Activated T-helper 9 cell treated with anti-CD3 and anti-CD28 coated beads, Interleukin-2, amount 50 U/mL, for 16 hours (primary cell): ENCODE results near the gene FBXL20.
"Not testable (repeated sequence)": the region's sequence is repeated elsewhere in the genome, so short reads cannot be mapped to it uniquely, and the experiment has no call there.

Source experiments
- DNase-seq: peaks from one replicate; pipeline ENCODE4 v3.0.0-alpha.2; 2020; ENCODE audit warnings: low read depth

The FBXL20 gene, protein sequence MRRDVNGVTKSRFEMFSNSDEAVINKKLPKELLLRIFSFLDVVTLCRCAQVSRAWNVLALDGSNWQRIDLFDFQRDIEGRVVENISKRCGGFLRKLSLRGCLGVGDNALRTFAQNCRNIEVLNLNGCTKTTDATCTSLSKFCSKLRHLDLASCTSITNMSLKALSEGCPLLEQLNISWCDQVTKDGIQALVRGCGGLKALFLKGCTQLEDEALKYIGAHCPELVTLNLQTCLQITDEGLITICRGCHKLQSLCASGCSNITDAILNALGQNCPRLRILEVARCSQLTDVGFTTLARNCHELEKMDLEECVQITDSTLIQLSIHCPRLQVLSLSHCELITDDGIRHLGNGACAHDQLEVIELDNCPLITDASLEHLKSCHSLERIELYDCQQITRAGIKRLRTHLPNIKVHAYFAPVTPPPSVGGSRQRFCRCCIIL

GRCh38 chr17:39401412-39402243 lies at the start of gene FBXL20:
TSS of gene FBXL20 (minus strand) at chr17:39401626. CDS start at chr17:39401402, 224 bp downstream.
- DNase-seq: peak; percentile 88

DNA sequence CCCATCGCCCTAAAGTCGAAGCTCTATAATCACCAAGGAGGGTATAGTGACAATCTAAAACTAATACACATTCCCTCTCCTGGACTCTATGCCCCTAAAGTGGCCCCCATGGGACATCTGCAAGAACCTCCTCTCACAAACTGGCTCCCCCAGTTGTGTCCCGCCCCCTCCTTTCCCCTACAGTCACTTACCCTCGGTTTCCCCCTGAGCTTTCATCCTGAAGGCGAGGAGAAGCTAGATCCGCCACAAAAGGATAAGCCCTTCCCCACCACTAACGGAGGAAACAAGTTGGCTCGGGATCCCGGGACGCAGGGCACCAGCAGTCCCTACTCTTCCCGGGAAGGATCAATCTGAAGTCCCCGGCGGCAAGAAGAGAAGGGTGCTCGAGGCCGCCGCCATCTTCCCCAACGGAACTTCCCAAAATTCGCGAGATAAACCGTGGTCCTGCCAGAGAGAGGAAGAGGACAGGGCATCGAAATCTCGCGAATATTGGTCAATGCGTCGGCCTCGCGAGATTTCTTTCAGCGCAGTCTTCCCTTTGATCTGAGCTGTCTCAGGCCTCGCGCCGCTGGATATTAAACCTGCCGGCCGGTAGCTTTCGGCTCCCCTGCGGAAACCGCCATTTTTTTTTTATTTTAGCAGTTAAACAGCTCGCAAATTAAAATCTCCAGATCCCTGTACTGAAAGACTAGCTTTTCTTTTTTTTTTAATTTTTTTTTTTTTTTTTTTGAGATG lies 49.6 kb upstream of the FBXL20 start, which contains the start of gene MED1:
Gene MED1, minus strand, starts transcription at position 417 of the 735 bp plus-strand sequence. Its CDS starts 201 bp downstream, at position 216.
- DNase-seq: peak; percentile 85

GRCh38 chr17:39450051-39450450 lies 48.6 kb upstream of the FBXL20 start:
- DNase-seq: no peak

GRCh38 chr17:39447561-39447960 lies 46.1 kb upstream of the FBXL20 start:
- DNase-seq: no peak

DNA sequence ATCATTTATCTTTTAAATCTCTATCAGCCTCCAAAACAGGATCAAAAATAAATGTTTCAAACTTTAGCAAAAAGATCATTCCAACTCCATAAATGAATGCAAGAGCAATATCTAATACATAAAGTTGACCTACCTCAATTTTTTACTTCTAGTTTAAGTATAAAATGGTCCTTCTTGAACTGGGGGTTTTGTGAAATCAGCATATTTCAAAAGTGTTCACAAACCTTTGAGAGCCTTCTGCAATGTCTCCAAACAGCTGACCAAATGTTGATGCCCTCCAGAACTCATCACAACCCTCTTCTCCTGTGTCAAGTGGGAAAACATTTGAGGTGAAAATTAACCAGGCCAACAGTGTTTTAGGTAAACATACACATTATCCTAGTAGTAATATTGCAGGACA lies 41.9 kb upstream of the FBXL20 start:
- DNase-seq: no peak

- not testable (repeated sequence) for DNase-seq
Measured at GRCh38 chr17:39439868-39440267, 38.4 kb upstream of the FBXL20 start.

DNA sequence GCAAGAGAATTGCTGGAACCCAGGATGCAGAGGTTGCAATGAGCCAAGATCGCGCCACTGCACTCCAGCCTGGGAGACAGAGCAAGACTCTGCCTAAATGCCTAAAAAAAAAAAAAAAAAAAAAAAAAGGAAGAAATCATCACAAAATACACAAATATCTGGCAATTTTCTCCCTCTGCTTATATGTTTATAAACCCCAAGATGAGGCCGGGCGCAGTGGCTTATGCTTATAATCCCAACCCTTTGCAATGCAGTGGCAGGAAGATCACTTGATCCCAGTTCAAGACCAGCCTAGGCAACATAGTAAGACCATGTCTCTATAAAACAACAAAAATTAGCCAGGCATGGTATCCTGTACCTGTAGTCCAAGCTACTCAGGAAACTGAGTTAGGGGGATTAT lies 28.2 kb upstream of the FBXL20 start:
- DNase-seq: no peak

- DNase-seq: no peak
Measured at GRCh38 chr17:39416141-39416540, 14.7 kb upstream of the FBXL20 start.

- no peak for DNase-seq
Measured at GRCh38 chr17:39410279-39410678, 8.9 kb upstream of the FBXL20 start.

DNA sequence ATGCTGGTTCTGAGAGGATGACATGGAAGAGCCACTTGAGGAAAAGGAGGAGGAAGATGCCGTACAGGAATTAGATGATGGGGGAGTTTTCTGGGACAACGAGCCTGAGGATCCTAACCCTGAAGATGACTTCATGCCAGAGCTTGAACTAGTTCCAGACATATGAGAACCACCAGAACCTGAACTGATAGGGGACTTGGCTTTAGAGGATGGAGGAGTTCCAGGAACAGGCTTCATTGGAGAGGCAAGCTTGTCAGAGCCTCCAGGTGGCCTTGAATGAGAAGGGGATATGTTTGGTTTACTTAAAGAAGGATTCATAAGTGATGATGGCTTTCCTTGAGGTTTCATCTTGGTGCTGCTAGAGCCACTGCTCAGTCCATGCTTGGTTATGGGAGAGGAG lies 6.9 kb upstream of the FBXL20 start:
- DNase-seq: no peak

- no peak for DNase-seq
Measured at GRCh38 chr17:39406951-39407350, 5.5 kb upstream of the FBXL20 start.

DNA sequence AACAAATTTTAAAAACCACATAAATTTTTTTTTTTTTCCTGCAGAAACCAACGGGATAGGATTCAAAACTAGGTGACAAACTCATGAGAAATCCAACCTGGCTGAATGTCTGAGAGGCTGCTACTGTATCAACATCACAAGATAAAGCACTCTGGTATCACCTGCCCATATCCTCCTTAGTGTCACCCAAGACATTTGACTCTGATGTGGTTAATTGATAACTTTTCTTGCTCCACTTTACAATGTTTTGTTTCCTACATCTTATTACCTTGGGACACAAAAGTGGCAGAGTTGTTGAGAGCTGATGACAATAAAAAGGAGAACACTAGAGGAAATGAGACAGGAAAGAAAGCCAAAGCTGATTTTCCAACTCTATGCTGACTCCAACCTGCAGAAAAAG lies 4.0 kb upstream of the FBXL20 start:
- no peak for DNase-seq

GRCh38 chr17:39404542-39405378 lies 3.3 kb upstream of the FBXL20 start:
- no peak for DNase-seq

DNA sequence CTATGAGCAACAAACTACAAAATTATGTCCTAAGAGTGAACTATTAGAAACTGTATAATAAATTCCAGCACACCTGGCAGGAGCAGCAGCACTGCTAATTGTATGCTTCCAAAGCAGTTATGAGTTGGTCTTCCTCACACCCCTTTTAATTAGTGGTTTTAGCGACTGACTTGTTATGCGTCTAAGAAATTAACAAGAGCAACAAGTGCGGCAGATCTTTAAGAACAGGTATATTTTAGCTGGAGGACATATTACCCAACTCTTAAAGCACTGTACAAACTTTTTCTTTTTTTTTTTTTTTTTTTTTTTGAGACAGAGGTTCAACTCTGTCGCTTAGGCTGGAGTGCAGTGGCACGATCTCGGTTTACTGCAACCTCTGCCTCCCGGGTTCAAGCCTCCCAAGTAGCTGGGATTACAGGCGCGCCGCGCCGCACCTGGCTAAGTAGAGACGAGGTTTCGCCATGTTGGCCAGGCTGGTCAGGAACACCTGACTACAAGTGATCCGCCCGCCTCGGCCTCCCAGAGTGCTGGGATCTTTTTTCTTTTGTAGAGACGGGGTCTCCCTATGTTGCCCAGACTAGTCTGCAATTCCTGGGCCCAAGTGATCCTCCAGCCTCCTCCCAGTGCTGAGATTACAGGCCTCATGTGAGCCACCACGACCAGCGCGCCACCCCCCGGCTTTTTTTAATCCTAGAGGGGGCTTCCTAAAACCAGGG lies 1.6 kb upstream of the FBXL20 start:
- DNase-seq: no peak

DNA sequence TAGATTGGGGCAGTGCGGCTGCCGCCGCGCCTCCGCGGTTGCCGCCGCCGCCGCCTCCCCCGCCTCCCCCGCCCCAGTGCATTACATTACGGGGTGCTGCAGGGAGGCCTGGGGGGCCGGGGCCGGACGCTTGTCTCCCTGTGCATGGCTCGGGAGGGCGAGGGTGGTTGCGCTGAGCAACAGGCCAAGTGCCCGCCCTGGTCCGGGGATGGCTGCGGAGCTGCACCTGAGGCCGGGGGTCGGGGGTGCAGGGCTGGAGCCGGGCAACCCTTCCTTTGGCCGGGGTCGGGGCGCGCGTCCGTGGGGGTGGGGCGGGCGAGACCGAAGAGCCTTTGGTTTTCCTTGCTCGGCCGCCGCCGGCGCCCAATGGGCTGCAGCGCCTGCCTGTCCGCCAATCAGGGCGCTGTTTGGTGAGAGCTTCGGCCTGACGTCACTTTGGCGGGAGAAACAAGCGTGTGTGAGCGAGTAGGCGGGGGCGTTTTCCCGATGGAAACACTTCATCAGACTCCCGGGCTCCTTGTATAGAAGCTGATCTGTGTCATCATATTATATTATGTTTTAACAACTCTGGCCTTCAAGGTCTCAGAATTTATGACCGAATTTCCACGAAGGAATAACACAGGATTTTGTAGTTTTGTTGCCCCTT lies 941 bp upstream of the FBXL20 start:
- peak; percentile 81 for DNase-seq

GRCh38 chr17:39400547-39401411 lies 647 bp downstream of the FBXL20 start:
- no peak for DNase-seq

DNA sequence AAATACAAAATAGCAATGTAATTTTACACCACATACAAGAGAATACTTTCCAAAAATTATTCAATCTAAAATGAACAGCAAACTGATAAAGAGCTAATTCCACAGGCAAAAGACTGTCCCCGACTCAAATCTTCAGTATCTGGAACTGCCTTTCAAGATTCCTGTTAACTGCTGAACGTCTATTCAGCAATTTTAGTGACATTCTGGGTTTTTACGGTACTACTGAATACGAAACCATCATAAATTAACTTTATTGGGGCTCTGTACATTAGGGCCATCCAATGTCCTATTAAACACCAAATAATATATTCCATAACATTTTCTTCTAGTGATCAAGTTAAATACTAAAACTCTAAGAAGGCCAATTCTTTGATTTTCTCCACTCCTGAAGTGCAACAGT lies 1.6 kb downstream of the FBXL20 start:
- no peak for DNase-seq

DNA sequence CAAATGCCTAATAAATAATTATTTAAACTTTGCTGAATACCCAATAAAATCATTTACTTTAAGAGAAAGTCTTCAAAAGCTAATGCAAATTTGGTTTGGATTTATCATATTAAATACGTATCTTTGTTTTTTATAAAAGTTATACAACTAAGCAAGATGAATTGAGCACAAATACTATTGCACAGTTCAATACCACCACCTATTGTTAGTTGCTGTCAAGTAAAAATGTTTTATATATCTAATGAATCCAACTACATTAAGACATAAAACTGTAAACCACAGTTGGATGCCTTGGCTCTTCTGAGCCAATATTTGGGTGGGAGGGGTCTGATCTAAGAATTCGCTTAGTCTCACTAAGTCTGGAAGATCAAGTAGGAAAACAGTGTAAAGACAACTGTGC lies 7.7 kb downstream of the FBXL20 start:
- DNase-seq: no peak

GRCh38 chr17:39391448-39391847 lies 10.0 kb downstream of the FBXL20 start:
- no peak for DNase-seq
